ENCODE data around the gene RHNO1.

Gene RHNO1

DNA sequence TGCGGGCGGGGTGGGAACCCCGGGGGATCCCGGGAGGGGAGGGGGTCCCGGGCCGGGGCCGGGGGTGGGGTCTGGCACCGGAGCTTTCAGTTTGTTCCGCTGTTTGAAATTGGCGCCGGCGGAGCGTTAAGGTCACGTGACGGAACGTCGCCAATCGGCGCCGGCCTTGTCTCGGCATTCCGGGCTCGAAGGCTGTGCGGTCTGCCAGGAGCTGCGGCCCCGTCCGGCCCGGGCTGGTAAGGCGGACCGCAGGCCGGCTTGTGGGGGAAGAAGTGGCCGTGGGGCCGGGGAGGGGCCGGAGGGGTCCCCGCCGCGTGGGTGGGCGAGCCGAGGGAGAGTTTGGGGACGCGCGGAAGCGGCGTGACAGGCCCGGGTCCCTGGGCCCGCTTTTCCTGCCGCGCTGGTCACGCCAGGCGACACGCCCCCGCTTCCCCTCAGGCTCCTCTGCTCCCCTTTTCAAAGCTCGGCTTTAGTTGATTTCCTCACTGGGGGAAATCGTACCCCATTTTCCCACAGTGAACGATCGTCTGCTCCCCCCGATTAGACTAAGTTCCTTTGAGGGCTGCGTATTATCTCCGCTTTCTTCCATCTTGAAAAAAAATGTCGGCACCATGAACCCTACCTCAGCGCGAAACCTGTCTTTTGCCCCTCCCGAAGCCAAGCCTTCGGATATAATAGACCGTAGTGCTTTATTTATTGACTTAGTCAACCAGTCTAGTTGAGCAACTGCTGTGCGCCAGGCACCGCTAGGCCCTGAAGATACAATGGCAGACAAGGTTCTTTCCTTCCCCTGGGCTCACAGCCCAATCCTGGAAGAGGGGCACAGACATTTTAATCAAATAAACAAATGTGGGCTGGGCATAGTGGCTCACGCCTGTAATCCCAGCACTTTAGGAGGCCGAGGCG, at the start of gene RHNO1, which contains the start of gene FOXM1:
RHNO1 (plus strand) TSS at position 177 of the 906 bp plus-strand sequence. CDS start 8,144 bp downstream, outside the sequence.
FOXM1 (minus strand) TSS at position 128 of the 906 bp plus-strand sequence. CDS start 2,696 bp downstream, outside the sequence.
- peak; percentile 59 to 95 (median 87) for DNase-seq

GRCh38 chr12:2829275-2829674, 47.7 kb upstream of the RHNO1 start:
- no peak for DNase-seq

DNA sequence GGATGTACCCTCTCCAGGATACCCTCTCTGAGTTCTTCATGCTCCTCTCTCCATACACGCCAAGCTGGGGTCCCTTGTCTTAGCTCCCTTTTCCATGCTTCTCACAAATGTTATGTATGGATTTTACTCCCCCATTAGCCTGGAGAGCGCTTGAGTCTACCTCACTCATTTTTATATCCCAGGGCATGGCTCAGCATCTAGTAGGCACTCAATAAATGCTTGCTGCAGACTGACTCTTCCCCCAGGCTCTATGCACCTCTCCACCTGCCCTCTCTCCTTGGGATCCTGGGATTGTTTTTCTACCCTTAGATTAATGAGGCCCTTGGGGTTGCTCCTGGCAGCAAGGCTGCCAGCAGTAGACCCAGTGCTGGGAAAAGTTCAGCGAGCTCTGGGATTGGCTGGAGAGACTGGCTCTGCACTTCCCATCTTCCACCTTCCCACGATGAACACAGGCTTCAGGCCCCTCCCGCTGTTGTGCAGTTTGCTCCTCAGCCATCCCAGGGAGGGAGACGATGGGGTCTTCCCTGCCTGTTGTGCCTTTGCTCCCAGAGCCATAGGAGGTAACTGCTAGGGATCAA, 44.4 kb upstream of the RHNO1 start:
- DNase-seq = no peak

- no peak for DNase-seq
Measured at GRCh38 chr12:2833327-2833726, 43.7 kb upstream of the RHNO1 start.

DNA sequence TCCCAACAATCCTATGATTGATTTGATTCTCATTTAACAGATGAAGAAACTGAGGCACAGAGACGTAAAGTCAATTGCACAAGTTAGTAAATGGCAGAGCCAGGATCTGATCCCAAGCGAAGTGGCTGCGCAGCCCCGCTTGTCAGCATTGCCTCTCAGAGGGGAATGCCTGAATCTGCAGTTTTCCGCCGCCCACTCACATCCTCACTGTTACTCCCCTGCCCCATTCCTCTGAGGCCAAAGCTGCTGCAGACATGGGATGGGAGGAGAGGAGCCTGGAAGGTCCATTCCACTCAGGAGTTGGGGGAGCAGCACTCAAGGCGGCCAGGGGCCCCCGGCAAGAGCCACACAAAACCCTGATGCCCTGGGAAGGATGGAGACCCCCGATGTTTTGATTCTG, 43.2 kb upstream of the RHNO1 start:
- no peak for DNase-seq

- peak in 45 of 51 donors; percentile 13 to 85 (median 48) for DNase-seq
Measured at GRCh38 chr12:2834581-2835491, 42.2 kb upstream of the RHNO1 start, which contains the start of gene NRIP2. TSS of gene NRIP2 (minus strand) at chr12:2835035. CDS start at chr12:2834983, 52 bp downstream.

DNA sequence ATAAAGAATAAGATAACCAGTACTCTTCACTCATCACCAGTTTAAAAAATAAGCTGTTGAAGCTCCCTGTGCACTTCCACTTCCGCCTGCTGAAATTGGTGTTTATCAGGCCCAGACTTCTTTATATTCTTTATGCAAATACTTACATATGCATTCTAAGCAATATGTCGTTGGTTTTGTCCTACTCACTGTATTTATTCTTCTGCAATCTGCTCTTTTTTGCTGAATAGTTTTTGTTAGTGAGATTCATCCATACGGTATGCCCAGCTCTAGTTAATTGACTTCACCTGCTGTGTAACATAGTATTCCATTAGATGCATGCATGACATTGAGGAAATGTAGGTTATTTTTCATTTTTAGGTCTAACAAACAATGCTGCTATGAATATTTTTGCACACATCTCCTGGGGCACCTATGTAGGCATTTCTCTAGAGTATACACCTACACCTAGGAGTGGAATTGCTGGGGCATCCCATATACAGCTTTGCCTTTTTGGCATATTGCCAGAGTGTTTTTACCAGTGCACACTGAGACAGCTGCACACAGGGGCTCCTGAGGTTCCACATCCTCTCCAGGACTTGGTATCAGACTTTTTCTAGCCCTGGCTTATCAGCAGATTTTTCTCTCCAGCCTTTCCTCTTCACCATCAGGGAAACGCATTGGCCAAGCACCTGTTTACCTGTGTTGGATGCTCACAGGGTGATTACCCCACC, 41.2 kb upstream of the RHNO1 start:
- no peak for DNase-seq

GRCh38 chr12:2836574-2836973, 40.4 kb upstream of the RHNO1 start:
- no peak for DNase-seq

DNA sequence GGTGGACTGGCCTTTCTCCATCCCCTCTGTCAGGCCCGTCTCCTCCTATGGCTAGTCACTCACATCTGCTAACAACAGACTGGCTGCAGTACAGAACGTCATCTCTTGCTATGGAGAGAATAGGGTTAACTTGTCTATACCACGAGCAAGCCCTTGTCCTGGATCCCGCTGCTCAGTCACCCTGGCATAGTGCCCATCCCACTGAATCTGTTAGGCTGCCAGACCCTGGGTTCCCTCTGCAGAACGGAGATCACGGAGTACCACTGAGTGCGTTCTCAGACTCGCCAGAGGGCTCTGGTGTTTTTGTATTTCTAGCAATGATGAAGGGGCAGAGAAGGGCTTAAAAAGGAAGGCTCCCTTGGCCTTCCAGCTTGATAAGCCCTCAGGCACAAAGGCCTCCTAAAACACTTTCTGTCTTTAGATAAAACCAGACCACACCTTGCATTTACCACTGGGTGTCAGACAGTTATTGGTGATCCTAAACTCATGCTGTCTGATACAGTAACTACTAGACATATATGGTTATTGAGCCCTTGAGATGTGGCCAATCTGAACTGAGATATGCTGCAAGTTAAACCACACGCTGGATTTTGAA, 35.9 kb upstream of the RHNO1 start:
- peak in 2 of 51 donors; percentile 6 to 14 for DNase-seq

DNA sequence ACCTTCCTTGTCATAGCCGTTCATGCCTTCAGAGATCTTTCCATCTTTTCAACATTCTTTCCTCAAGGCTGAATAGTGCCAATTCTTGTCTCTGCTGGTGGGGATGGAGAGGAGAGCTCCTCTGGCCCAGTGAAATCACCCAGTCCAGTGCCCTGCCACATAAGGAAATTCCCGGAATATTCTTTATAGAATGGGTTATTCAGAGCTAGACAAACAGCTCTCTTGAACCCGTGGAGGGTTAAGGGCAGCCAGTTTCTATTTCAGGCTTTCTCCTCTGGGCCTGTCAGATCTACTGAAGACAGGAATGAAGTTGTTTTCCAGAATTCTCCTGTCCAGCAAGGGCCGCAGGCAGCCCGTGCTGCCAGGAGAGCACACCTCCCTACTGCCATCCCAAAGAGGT, 34.1 kb upstream of the RHNO1 start:
- DNase-seq = no peak

DNA sequence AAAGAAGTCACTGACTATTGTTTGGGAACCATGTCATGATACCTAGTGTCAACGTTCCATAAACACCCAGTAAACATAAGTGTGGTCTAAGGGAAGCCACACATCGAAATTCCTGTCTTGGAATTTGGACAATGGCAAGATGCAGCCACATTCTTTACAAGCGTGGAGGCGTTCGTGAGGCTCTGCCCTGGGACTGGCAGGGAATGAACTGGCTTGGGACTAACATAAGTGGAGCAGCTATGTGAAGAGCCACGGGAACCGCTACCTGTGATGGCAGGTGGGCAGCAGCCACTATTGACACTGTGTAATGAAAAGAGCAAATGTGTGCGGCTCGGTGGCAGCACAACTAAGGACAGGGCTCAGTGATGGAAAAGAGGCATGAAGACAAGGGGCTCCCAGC, 32.2 kb upstream of the RHNO1 start:
- DNase-seq = no peak

GRCh38 chr12:2845280-2845679, 31.7 kb upstream of the RHNO1 start:
- DNase-seq = no peak

- no peak for DNase-seq
Measured at GRCh38 chr12:2851931-2852330, 25.1 kb upstream of the RHNO1 start.

- DNase-seq = peak in 48 of 51 donors; percentile 8 to 85 (median 58)
Measured at GRCh38 chr12:2853626-2854025, 23.4 kb upstream of the RHNO1 start.

DNA sequence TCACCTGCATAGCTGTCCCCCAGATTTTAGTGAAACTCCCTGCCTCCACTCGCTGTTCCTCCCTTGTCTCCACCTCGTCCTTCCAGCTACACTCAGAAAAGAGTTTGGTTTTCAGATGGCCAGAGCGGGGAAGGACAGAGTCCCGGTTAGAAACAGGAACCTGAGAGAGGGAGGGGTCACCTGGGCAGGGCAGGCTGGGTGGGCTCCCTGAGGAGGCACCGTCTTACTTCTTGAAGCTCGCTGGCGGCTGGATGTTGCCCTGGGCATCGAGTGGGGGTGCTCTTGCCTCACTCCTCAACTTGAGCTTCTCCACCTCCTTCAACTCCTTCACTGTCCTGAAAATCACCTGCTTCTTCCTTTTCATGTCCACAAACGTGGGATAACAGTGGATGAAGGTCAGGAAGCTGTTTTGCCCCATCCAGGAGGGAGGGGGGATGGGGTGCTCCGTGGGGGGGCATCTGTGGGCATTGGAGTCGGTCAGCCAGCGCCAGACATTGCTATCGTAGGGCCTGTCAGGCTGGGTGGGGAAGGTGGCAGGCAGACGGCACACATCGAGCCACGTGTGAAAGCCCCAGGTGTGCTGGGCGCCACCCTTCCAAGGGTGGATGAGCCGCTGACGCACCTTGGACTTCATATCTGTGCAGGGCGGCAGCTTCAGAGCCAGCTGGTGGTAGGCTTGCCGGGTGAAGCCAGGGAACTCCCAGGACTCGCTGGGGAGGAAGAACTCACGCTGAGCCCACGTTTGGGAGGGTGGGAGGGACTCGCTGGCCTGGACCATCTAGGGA, 22.2 kb upstream of the RHNO1 start:
- DNase-seq = no peak

DNA sequence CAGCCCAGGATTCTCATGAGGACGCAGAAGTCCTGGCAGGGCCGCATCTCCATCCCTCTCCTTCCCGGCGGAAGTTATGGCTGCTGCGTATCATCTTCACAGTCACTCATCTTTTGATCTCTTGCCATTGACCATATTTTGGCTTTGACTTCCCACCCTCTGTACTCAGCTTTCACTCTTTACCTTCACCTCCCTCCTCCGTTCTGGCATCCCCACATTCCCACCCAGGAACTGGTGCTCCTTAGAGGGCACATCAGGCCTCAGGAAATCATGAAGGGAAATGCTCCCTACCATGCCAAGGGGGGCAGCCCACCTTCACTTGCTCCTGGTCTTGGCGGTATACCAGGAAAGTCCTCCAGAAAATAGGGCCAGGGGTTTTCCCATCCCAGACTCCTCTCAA, 21.5 kb upstream of the RHNO1 start:
- no peak for DNase-seq

DNA sequence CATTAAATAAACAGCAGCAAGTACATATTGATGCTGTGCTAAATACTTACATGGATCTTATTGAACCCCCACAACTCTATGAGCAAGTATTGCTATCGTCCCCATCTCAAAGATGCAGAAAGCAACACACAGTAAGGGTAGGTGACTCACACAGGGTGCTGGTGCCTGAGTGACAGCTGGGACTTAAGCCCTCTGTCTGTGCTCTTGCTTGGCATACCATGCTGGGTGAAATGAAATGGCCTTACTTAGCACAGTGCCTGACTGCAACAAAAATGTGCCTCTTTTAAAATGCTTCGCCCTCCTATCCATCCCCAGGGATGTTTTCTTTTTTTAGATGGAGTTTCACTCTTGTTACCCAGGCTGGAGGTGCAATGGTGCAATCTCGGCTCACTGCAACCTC, 21.0 kb upstream of the RHNO1 start:
- no peak for DNase-seq

GRCh38 chr12:2857021-2857431, 20.0 kb upstream of the RHNO1 start, which contains the start of gene TEX52:
TSS of gene TEX52 (minus strand) at chr12:2857039. CDS start at chr12:2857026, 13 bp downstream.
- DNase-seq = no peak

DNA sequence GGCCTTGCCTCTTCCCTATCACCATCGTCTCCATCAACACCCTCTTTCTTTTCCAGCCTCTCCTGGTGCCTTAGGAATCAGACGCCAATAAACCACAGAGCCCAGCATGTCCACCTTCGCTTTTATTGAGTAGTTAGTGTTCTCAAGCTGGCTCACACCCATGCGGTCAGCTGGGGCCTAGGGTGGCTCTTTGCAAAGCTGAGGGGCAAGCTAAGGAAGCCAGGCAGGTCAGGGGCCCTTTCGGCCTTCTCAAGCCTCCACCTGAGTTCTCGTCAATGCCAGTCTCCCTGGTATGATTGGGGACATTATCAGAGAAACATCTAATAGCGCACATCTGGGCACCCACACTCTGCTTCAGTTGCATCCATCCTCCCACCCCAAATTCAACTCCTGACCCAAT, 19.4 kb upstream of the RHNO1 start:
- no peak for DNase-seq

GRCh38 chr12:2858334-2858733, 18.7 kb upstream of the RHNO1 start:
- no peak for DNase-seq
